Right lung (tissue), 5 donors: ENCODE measurements around the gene NKAIN2. TPM values are rescaled to one million over a fixed set of nuclear protein-coding genes. Genes with fewer than 3 reads are reported as not detected.
A peak's percentile ranks its signal among the peaks of the same experiment; 100 is the strongest.

Source experiments
- DNase-seq, 2 donors: peaks; one replicate each; pipeline ENCODE4 v3.0.0-alpha.2; 2013
- polyA plus RNA-seq, 5 donors: library from polyadenylated mRNA; unstranded; fragments of 120-200 nt; gene quantifications; one replicate each; pipeline versions ENCODE4 v1.2.1 to v1.2.3, GENCODE V29; 2013; ENCODE audit warnings: inconsistent platforms in 1 of 5, low replicate concordance in 1 of 5; ENCODE audit not compliant: insufficient read length in 5 of 5, insufficient read depth in 1 of 5

NKAIN2 gene
- polyA plus RNA-seq, 5 donors: 8.1 to 27.3 (median 18.8) TPM

DNA sequence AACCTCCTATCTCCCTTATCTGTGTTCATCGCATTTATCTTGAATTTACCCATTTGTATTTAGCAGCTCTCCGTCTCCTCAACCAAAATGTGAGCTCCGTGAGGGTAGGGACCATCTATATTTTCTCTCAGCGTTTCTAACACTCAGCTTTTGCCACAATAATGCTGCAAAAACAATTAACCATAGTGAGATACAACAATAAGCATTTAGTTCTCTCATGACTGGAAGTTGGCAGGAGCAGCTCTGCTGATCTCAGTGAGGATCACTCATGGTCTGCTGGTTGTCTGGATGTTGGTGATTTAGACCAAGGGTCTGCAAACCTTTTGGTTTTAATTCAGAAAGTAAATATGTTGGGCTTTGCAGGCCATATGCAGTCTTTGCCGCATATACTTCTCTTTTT is 763.7 kb downstream of the NKAIN2 start:
- no peak for DNase-seq

DNA sequence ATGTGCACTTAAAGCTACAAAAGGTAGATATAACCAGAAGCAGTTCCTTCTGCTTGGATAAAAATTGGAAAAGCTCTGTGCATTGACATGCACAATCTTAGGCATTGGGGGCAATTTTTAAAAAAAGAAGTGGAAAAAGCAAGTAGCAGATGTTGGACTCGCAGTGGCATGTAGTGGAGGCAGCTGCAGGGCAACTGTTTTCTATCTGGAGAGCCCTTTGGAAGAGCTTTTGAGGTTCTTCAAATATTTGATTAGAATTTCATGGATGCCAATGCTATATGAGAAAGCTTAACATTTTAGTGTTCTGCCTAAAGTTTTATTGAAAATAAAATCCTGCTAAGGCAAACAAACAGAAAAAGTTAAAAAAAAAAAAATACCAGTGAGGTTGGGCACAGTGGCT is 770.3 kb downstream of the NKAIN2 start:
- peak in 1 of 2 donors; percentile 0 for DNase-seq

- no peak for DNase-seq
These were observed 774.1 kb downstream of the NKAIN2 start for GRCh38 chr6:124577734-124578281.

DNA sequence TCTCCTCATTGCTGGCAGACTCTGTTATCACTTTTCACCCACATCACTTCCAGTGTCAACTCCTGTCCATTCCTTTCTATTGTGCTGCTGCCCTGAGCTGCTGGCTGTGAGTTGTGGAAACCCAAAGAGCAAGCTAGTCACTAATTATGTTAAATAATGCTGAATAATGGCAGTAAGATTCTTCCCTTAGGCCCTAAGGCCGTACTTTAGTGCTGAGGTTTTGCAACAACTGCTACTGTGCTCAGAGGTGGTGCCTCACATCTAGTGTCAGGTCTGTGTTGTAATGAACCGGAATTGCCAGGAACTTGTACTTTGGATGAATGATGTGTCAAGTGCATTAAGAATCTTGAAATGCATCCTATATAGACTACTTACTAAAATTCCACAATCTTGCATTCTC is 786.3 kb downstream of the NKAIN2 start:
- DNase-seq: no peak

GRCh38 chr6:124599656-124600055 is 796.0 kb downstream of the NKAIN2 start:
- no peak for DNase-seq

GRCh38 chr6:124604719-124605118 is 801.1 kb downstream of the NKAIN2 start:
- DNase-seq: no peak

- DNase-seq: no peak
These were observed 803.5 kb downstream of the NKAIN2 start for GRCh38 chr6:124607119-124607627.

DNA sequence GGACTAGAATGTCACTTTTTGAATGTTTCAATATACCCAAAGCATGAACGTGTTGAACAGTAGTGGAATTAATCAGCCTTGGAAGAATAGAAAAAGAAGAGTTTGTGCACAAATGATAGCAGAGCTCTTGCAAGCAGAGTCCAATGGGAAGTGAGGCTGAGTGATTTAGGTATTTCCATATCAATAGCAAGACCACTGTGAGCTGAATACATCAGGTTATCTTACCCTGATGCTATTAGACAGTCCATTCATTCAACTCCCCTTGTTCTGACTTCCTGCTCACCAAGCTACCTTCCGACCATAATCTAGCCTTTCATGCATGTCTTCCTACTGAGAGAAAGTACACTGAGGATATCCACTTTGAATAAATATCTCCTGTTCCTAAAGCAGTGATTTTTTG is 809.4 kb downstream of the NKAIN2 start:
- no peak for DNase-seq

DNA sequence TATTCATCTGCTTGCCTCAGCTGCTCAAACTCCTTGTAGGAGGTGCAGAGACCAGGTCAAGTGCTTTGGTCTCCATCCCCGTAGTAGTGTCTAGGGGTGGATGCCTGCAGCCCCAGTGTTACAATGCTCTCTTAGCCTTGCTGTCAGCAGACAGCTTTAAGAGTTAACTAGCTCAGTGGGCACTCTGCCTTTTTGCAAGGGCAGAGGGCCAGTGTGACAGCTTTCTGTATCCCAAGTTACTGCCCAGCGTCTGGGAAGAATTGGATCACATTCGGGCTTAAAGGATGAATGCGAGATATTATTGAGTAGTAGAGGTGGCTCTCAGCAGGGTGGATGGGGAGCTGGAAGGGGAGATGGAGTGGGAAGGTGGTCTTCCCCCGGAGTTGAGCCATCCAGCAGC is 818.7 kb downstream of the NKAIN2 start:
- DNase-seq: no peak

DNA sequence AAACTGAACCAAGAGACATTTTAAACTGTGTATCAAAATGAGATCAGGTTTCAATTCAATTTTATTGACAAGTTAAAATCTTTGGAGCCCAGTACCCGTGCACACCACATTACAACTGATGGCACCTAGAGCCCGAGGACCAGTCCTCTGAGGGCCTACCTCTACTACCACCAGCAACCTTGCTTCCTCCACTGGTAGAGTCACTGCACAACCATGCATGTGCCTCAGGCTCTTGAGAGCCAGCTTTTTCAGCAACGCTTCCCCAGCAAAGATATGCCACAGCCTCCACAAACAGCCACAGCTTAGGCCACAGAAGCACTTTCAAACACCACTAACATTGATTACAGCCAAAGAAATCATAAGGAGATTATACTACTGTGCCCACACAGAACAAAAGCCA is 830.0 kb downstream of the NKAIN2 start:
- no peak for DNase-seq

- no peak for DNase-seq
These were observed 836.8 kb downstream of the NKAIN2 start for GRCh38 chr6:124640432-124640831.

- DNase-seq: no peak
These were observed 852.2 kb downstream of the NKAIN2 start for GRCh38 chr6:124655866-124656265.

DNA sequence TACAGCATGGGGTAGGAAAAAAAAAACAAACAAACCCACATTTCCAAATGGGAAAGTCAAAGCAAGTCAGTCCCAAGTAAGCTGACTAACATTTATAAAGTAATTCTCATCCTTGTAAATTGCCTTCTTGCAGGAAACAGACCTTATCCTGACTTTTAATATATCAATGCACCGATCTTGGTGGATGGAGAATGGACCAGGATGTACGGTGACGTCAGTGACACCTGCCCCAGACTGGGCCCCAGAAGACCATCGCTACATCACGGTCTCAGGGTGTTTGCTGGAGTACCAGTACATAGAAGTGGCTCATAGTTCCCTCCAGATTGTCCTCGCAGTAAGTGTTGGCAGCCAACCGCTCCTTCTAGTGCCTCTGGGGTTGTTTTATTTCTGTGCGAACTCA is 854.4 kb downstream of the NKAIN2 start:
- DNase-seq: no peak

GRCh38 chr6:124659427-124659826 is 855.8 kb downstream of the NKAIN2 start:
- DNase-seq: no peak

DNA sequence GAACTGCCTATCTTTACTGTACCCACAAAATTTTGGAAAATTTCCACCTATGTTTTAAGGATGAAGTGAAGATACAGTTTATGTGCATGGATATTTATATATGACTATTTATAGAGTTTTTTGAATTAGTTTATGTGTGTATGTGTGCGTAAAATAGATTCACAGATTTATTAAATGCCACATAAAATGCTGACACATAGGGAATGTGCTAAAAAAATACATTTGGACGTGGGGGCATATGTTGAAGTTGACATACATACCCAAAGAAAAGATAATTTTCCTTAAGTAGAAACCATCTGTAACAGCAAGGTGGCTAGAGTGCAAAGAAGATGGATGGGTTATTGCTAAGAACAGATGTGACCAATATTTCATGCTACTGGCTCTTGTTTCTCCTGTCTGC is 856.5 kb downstream of the NKAIN2 start:
- no peak for DNase-seq

- peak; percentile 14 to 19 for DNase-seq
These were observed 857.5 kb downstream of the NKAIN2 start for GRCh38 chr6:124661097-124661661.

DNA sequence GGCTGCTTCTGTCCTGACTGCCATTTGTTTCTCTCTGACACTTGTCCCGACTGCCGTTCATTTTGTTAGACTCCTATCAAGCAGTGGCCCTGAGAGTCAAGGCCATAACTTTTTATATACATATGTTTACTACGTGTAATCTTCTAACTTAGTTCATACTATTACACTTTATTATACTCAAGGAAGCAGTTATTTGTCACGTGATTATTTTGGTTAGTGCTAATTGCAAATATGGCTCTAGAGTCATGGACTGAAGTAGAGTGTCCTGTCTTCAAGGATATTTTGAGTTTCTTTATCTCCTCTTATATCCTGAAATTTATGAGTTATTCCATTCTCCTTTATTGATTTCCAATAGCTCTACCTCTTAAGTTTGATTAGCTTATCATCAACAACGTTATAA is 864.4 kb downstream of the NKAIN2 start:
- DNase-seq: no peak

DNA sequence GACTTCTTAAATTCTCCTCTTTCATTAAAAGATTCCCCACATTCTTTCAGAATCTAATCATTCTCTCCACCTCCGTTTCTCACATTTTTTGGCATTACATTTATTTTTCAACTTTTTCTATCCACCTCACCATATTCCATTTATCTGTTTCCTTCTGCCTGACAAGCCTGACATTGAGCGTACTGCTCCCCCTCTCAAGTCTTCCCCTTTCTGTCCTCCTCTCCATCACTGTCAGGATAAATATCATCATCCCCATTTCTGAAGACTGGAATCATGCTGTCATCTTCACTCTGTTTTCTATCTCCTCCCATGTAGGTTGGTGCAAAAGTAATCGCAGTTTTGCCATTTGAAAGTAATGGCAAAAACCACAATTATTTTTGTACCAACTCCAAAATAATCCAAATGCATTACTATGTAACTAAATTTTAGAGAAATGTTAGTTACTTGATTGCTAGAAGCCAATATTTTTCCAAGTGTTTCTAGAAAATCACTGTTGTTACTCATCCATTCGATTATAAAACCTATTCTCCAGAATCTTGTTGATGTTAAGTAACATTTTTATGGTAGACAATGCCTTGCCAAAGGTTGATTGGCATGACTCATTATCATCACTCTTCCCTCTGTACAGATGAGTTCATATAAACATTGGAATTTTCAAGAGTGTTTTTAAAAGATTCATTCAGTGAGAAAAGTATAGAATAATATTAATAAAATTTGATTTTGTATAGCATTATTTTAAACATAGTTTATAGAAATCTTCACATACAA is 866.2 kb downstream of the NKAIN2 start:
- no peak for DNase-seq

GRCh38 chr6:124670801-124671200 is 867.1 kb downstream of the NKAIN2 start:
- no peak for DNase-seq

DNA sequence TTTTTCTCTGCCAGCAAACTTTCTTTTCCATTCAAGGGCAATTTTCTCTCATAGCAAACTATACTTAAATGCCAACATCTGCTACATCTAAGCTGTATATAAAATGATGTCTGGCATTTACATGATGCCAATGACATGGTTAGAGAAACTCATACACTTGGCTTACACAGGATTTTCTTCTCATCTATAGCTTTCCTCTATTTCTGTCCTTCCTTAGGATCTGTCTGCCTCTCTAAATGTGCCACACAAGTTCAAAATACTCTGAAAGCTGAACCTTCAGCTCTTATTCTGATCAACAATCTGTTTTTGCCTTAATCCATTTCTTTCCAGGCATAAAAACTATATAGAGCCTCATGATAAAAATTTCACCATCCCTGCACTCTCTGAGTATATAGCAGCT is 867.7 kb downstream of the NKAIN2 start:
- DNase-seq: no peak

GRCh38 chr6:124674042-124674441 is 870.4 kb downstream of the NKAIN2 start:
- DNase-seq: no peak

DNA sequence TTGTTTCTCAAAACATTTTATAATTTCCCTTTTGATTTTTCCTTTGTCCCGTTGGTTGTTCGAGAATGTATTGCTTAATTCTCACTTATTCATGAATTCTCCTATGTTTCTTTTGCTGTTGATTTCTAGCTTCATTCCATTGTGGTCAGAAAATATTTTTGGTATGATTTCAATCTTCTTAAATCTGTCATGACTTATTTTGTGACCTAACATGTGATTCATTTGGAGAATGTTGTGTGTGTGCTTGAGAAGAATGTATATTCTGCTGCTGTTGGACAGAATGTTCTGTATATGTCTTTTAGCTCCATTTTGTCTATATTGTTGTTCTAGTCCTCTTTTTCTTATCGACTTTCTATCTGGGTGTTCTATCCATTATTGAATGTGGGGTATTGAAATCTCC is 872.4 kb downstream of the NKAIN2 start:
- no peak for DNase-seq

GRCh38 chr6:124677874-124678273 is 874.2 kb downstream of the NKAIN2 start:
- no peak for DNase-seq
